HEK293 (cell line): ENCODE results near the gene EXOC7.

Experiments used
- ATF2 ChIP-seq: fragments of 450-650 bp; formaldehyde crosslinking; IDR thresholded peaks from 2 replicates; pipeline ENCODE4 v1.5.1; 2016; ENCODE audit warnings: missing biosample characterization, missing genetic modification characterization, low read depth
- CTCF ChIP-seq: fragments of 450-650 bp; formaldehyde crosslinking; IDR thresholded peaks from 2 replicates; pipeline ENCODE4 v1.5.1; 2016; ENCODE audit warnings: missing biosample characterization, missing genetic modification characterization
- KLF9 ChIP-seq: fragments of 450-650 bp; formaldehyde crosslinking; IDR thresholded peaks from 2 replicates; pipeline ENCODE4 v1.5.1; 2016; ENCODE audit warnings: missing biosample characterization, missing genetic modification characterization, low read depth
- MEIS1 ChIP-seq: sonication (generic); formaldehyde crosslinking; IDR thresholded peaks from 2 replicates; pipeline ENCODE4 v1.8.1; 2022; ENCODE audit warnings: missing genetic modification reagents, mild to moderate bottlenecking, borderline replicate concordance
- MZF1 ChIP-seq: fragments of 450-650 bp; formaldehyde crosslinking; IDR thresholded peaks from 2 replicates; pipeline ENCODE4 v1.5.1; 2017; ENCODE audit warnings: missing biosample characterization, missing genetic modification characterization, borderline replicate concordance
- PRDM10 ChIP-seq: fragments of 450-650 bp; formaldehyde crosslinking; IDR thresholded peaks from 2 replicates; pipeline ENCODE4 v1.5.1; 2016; ENCODE audit warnings: missing biosample characterization, missing genetic modification characterization
- REST ChIP-seq: fragments of 450-650 bp; formaldehyde crosslinking; IDR thresholded peaks from 2 replicates; pipeline ENCODE4 v1.5.1; 2016; ENCODE audit warnings: missing biosample characterization, missing genetic modification characterization
- YY1 ChIP-seq: fragments of 450-650 bp; formaldehyde crosslinking; IDR thresholded peaks from 2 replicates; pipeline ENCODE4 v1.5.1; 2018; ENCODE audit warnings: missing biosample characterization, missing genetic modification characterization
- ZNF302 ChIP-seq: fragments of 450-650 bp; formaldehyde crosslinking; IDR thresholded peaks from 2 replicates; pipeline ENCODE4 v1.5.1; 2016; ENCODE audit warnings: missing biosample characterization, missing genetic modification characterization, low read depth
- ZNF664 ChIP-seq: fragments of 450-650 bp; formaldehyde crosslinking; IDR thresholded peaks from 2 replicates; pipeline ENCODE4 v1.5.1; 2016; ENCODE audit warnings: missing biosample characterization, missing genetic modification characterization
- ZNF792 ChIP-seq: fragments of 450-650 bp; formaldehyde crosslinking; IDR thresholded peaks from 2 replicates; pipeline ENCODE4 v1.5.1; 2016; ENCODE audit warnings: missing biosample characterization, missing genetic modification characterization

- TF ChIP-seq MEIS1 (no peak), YY1 (tag by site-specific recombination) (no peak), CTCF (tag by site-specific recombination) (no peak), ZNF792 (no peak), REST (tag by site-specific recombination) (no peak), KLF9 (tag by site-specific recombination) (no peak), MZF1 (tag by site-specific recombination) (no peak), ATF2 (tag by site-specific recombination) (no peak), ZNF302 (tag by site-specific recombination) (no peak), ZNF664 (tag by site-specific recombination) (no peak), PRDM10 (tag by site-specific recombination) (no peak)
These were observed 68.9 kb downstream of the EXOC7 start for GRCh38 chr17:76034428-76035350.
